Karpas-422 (cell line): Measurements from ENCODE around the gene NPIPB8. TPM values are rescaled to one million over a fixed set of nuclear protein-coding genes. Genes with fewer than 3 reads are reported as not detected.
A peak's percentile ranks its signal among the peaks of the same experiment; 100 is the strongest.
"Not testable (repeated sequence)": the region's sequence is repeated elsewhere in the genome, so short reads cannot be mapped to it uniquely, and the experiment has no call there.

Experiments
- DNase-seq: peaks from one replicate; pipeline ENCODE4 v3.0.0-alpha.2; 2015
- H2AFZ ChIP-seq: fragments of 200-600 bp; sonication (generic); 2 replicates; pipeline ENCODE4 v1.6.1; 2014; ENCODE audit warnings: antibody characterized with exemption, low read length, mixed read lengths
- H3K27ac ChIP-seq: fragments of 200-600 bp; sonication (generic); 2 replicates; pipeline ENCODE4 v1.5.1; 2014; ENCODE audit warnings: mild to moderate bottlenecking, low read length, moderate library complexity
- H3K27me3 ChIP-seq: fragments of 200-600 bp; sonication (generic); 2 replicates; pipeline ENCODE4 v1.6.1; 2014; ENCODE audit warnings: low read length, mixed read lengths
- H3K36me3 ChIP-seq: fragments of 200-600 bp; sonication (generic); 2 replicates; pipeline ENCODE4 v1.6.1; 2014; ENCODE audit warnings: low read length, mixed read lengths; ENCODE audit not compliant: insufficient read depth
- H3K4me1 ChIP-seq: fragments of 200-600 bp; sonication (generic); 2 replicates; pipeline ENCODE4 v1.6.1; 2014; ENCODE audit warnings: mild to moderate bottlenecking, low read length, mixed read lengths
- H3K4me2 ChIP-seq: fragments of 200-600 bp; sonication (generic); 2 replicates; pipeline ENCODE4 v1.6.1; 2014; ENCODE audit warnings: low read length, low read depth, mild to moderate bottlenecking; ENCODE audit not compliant: poor library complexity, severe bottlenecking
- H3K4me3 ChIP-seq: fragments of 200-600 bp; sonication (generic); 2 replicates; pipeline ENCODE4 v1.5.1; 2014; ENCODE audit warnings: mild to moderate bottlenecking, antibody characterized with exemption, low read length, mixed read lengths
- H3K79me2 ChIP-seq: fragments of 200-600 bp; sonication (generic); 2 replicates; pipeline ENCODE4 v1.6.1; 2014; ENCODE audit warnings: mild to moderate bottlenecking, low read length, mixed read lengths
- H3K9ac ChIP-seq: fragments of 200-600 bp; sonication (generic); 2 replicates; pipeline ENCODE4 v1.6.0; 2014; ENCODE audit warnings: low read length
- H3K9me2 ChIP-seq: fragments of 200-600 bp; sonication (generic), shearing (Covaris generic); replicated peaks from 2 replicates; pipeline ENCODE4 v1.6.0; 2014; ENCODE audit warnings: mild to moderate bottlenecking, low read length, moderate library complexity; ENCODE audit not compliant: insufficient read depth
- H3K9me3 ChIP-seq: fragments of 300-700, 200-600 bp; sonication (generic); 2 replicates; pipeline ENCODE4 v1.6.1; 2014; ENCODE audit warnings: low read length, mixed read lengths
- H4K20me1 ChIP-seq: fragments of 200-600 bp; sonication (generic); 2 replicates; pipeline ENCODE4 v1.6.1; 2014; ENCODE audit warnings: mild to moderate bottlenecking, antibody characterized with exemption, low read length, low read depth; ENCODE audit not compliant: insufficient read depth
- total RNA-seq: library from RNA; depleted of rRNA; stranded (reverse); fragments of >200 nt; shearing (Covaris generic); gene quantifications from 2 replicates; pipeline ENCODE4 v1.2.3, GENCODE V29; 2014; ENCODE audit warnings: low replicate concordance

Gene NPIPB8
- total RNA-seq, 1 experiment from 2014 or later, result 4.5 TPM

GRCh38 chr16:28616224-28616577, 21.7 kb upstream of the NPIPB8 start:
- Histone ChIP-seq H3K4me2 (peak overlapping the region; percentile 47), H3K4me1 (peaks cover 70% of the 10 kb centered on the region), H3K36me3 (peaks cover 25% of the 10 kb centered on the region), H3K27ac (peak overlapping the region; percentile 96)
- H2AFZ ChIP-seq, H3K27me3 ChIP-seq, H3K9me2 ChIP-seq, H4K20me1 ChIP-seq, H3K79me2 ChIP-seq, H3K9ac ChIP-seq, H3K4me3 ChIP-seq, H3K9me3 ChIP-seq, DNase-seq: not testable (repeated sequence)

GRCh38 chr16:28616636-28617035, 21.2 kb upstream of the NPIPB8 start:
- H3K9me3 ChIP-seq, result no peaks in the 10 kb centered on the region
- no peaks in the 10 kb centered on the region for H3K9me2 ChIP-seq
- peaks cover 11% of the 10 kb centered on the region for H3K79me2 ChIP-seq
- no peaks in the 10 kb centered on the region for H3K27me3 ChIP-seq
- peaks cover 25% of the 10 kb centered on the region for H3K36me3 ChIP-seq
- peak overlapping the region; percentile 24 for H3K4me2 ChIP-seq
- H4K20me1 ChIP-seq, result no peaks in the 10 kb centered on the region
- peak; percentile 51 for DNase-seq
- peak overlapping the region; percentile 96 for H3K27ac ChIP-seq
- peaks cover 70% of the 10 kb centered on the region for H3K4me1 ChIP-seq
- peak overlapping the region; percentile 48 for H3K9ac ChIP-seq
- H3K4me3 ChIP-seq, result no peak overlapping the region; the same call in 1 of the 2 replicates
- H2AFZ ChIP-seq, result no peak overlapping the region

GRCh38 chr16:28617874-28618273, 20.0 kb upstream of the NPIPB8 start:
- Histone ChIP-seq H3K4me3 (peak overlapping the region; percentile 47; the same call in 1 of the 2 replicates), H3K27me3 (no peaks in the 10 kb centered on the region), H3K9ac (peak overlapping the region; percentile 65), H3K79me2 (peaks cover 23% of the 10 kb centered on the region), H3K4me1 (peaks cover 73% of the 10 kb centered on the region), H3K9me2 (no peaks in the 10 kb centered on the region), H3K27ac (peak overlapping the region; percentile 96), H3K9me3 (no peaks in the 10 kb centered on the region), H3K36me3 (peaks cover 31% of the 10 kb centered on the region), H4K20me1 (no peaks in the 10 kb centered on the region), H3K4me2 (peak overlapping the region; percentile 64), H2AFZ (no peak overlapping the region)
- DNase-seq, result peak; percentile 95

GRCh38 chr16:28620316-28620715, 17.5 kb upstream of the NPIPB8 start:
- peak; percentile 52 for DNase-seq
- not testable (repeated sequence) for H2AFZ ChIP-seq, H3K27me3 ChIP-seq, H3K9me2 ChIP-seq, H4K20me1 ChIP-seq, H3K9me3 ChIP-seq
- Histone ChIP-seq H3K27ac (peak overlapping the region; percentile 96), H3K36me3 (peaks cover 31% of the 10 kb centered on the region), H3K79me2 (peaks cover 32% of the 10 kb centered on the region), H3K4me1 (peaks cover 69% of the 10 kb centered on the region), H3K9ac (peak overlapping the region; percentile 8; the same call in 1 of the 2 replicates), H3K4me3 (peak overlapping the region; percentile 80; the same call in 1 of the 2 replicates), H3K4me2 (peak overlapping the region; percentile 88)

GRCh38 chr16:28621481-28622155, 16.2 kb upstream of the NPIPB8 start:
- H3K4me2 ChIP-seq, result peak overlapping the region; percentile 88
- peak overlapping the region; percentile 96 for H3K27ac ChIP-seq
- peak overlapping the region; percentile 80 for H3K4me3 ChIP-seq
- no peaks in the 10 kb centered on the region for H3K27me3 ChIP-seq
- no peaks in the 10 kb centered on the region for H3K9me2 ChIP-seq
- H4K20me1 ChIP-seq, result no peaks in the 10 kb centered on the region
- H3K9me3 ChIP-seq, result no peaks in the 10 kb centered on the region
- peaks cover 30% of the 10 kb centered on the region for H3K36me3 ChIP-seq
- H3K4me1 ChIP-seq, result peaks cover 57% of the 10 kb centered on the region
- peak overlapping the region; percentile 95 for H3K9ac ChIP-seq
- peak; percentile 83 for DNase-seq
- H3K79me2 ChIP-seq, result peaks cover 32% of the 10 kb centered on the region
- H2AFZ ChIP-seq, result no peak overlapping the region

- Histone ChIP-seq H3K4me1 (peaks cover 46% of the 10 kb centered on the region), H3K9ac (peak overlapping the region; percentile 95), H3K36me3 (peaks cover 23% of the 10 kb centered on the region), H3K79me2 (peaks cover 32% of the 10 kb centered on the region), H3K27ac (peak overlapping the region; percentile 96), H3K4me2 (peak overlapping the region; percentile 88), H3K4me3 (peak overlapping the region; percentile 80)
- not testable (repeated sequence) for H3K9me3 ChIP-seq, H3K27me3 ChIP-seq, DNase-seq, H2AFZ ChIP-seq, H3K9me2 ChIP-seq, H4K20me1 ChIP-seq
These were observed 15.2 kb upstream of the NPIPB8 start for GRCh38 chr16:28622532-28623171.

GRCh38 chr16:28623172-28623711, 14.6 kb upstream of the NPIPB8 start:
- Histone ChIP-seq H3K79me2 (peaks cover 32% of the 10 kb centered on the region), H3K27ac (peak overlapping the region; percentile 96), H3K4me1 (peaks cover 41% of the 10 kb centered on the region), H3K36me3 (peaks cover 23% of the 10 kb centered on the region), H3K4me3 (peak overlapping the region; percentile 80), H3K9me2 (no peaks in the 10 kb centered on the region), H3K9ac (peak overlapping the region; percentile 95), H3K4me2 (peak overlapping the region; percentile 88), H2AFZ (no peak overlapping the region), H4K20me1 (no peaks in the 10 kb centered on the region), H3K9me3 (no peaks in the 10 kb centered on the region), H3K27me3 (no peaks in the 10 kb centered on the region)
- DNase-seq, result peak; percentile 97

- not testable (repeated sequence) for H3K9ac ChIP-seq, H3K27ac ChIP-seq, H2AFZ ChIP-seq, H3K4me2 ChIP-seq, H4K20me1 ChIP-seq, DNase-seq, H3K79me2 ChIP-seq, H3K9me3 ChIP-seq, H3K9me2 ChIP-seq, H3K36me3 ChIP-seq, H3K4me3 ChIP-seq, H3K4me1 ChIP-seq, H3K27me3 ChIP-seq
These were observed 7.0 kb upstream of the NPIPB8 start for GRCh38 chr16:28630905-28631304.
